HAP-1 (cell line): ENCODE measurements around the gene ARHGAP10.

Experiments used
- DNase-seq, 2 experiments: peaks; one replicate each; pipeline ENCODE4 v3.0.0-alpha.2; 2016 to 2020; ENCODE audit warnings: low spot score in 2 of 2
- H3K27me3 ChIP-seq: fragments of 250-450 bp; sonication (Bioruptor Pico); 2 replicates; pipeline ENCODE4 v1.5.1; 2020; ENCODE audit warnings: low read depth, mild to moderate bottlenecking, moderate library complexity
- H3K36me3 ChIP-seq: fragments of 250-450 bp; sonication (Bioruptor Pico); replicated peaks from 2 replicates; pipeline ENCODE4 v1.5.1; 2020; ENCODE audit warnings: mild to moderate bottlenecking
- H3K4me1 ChIP-seq: fragments of 250-450 bp; sonication (Bioruptor Pico); 2 replicates; pipeline ENCODE4 v1.5.1; 2020; ENCODE audit warnings: mild to moderate bottlenecking
- H3K4me3 ChIP-seq: fragments of 250-450 bp; sonication (Bioruptor Pico); 2 replicates; pipeline ENCODE4 v1.5.1; 2020; ENCODE audit warnings: mild to moderate bottlenecking, moderate library complexity
- H3K9me3 ChIP-seq: fragments of 250-450 bp; sonication (Bioruptor Pico); 2 replicates; pipeline ENCODE4 v1.5.1; 2020; ENCODE audit warnings: mild to moderate bottlenecking, moderate library complexity
- in situ Hi-C: fragments of 300-500 bp; cut with MboI; formaldehyde crosslinking; loops from 3 replicates; pipeline ENCODE4 v1.14.3; 2020; ENCODE audit warnings: low sequenced_read_pairs, inconsistent platforms, mixed read lengths

The ARHGAP10 gene

GRCh38 chr4:147954850-147955249 is 223.0 kb downstream of the ARHGAP10 start:
- Histone ChIP-seq H3K4me3 (no peak overlapping the region), H3K36me3 (no peaks in the 10 kb centered on the region; the same call in 1 of the 2 replicates), H3K9me3 (no peaks in the 10 kb centered on the region), H3K4me1 (peaks cover 11% of the 10 kb centered on the region), H3K27me3 (no peaks in the 10 kb centered on the region)
- in situ Hi-C loops, result no loop called here
- no peak for DNase-seq

- H3K4me1 ChIP-seq, result peaks cover 11% of the 10 kb centered on the region
- no peaks in the 10 kb centered on the region; the same call in 1 of the 2 replicates for H3K36me3 ChIP-seq
- H3K4me3 ChIP-seq, result no peak overlapping the region
- no peak for DNase-seq
- in situ Hi-C loops, result no loop called here
- H3K9me3 ChIP-seq, result no peaks in the 10 kb centered on the region
- no peaks in the 10 kb centered on the region for H3K27me3 ChIP-seq
Measured at GRCh38 chr4:147955827-147956558, 224.1 kb downstream of the ARHGAP10 start.

GRCh38 chr4:147957446-147957845 is 225.6 kb downstream of the ARHGAP10 start:
- DNase-seq, result no peak
- Histone ChIP-seq H3K9me3 (no peaks in the 10 kb centered on the region), H3K36me3 (no peaks in the 10 kb centered on the region; the same call in 1 of the 2 replicates), H3K4me3 (no peak overlapping the region), H3K4me1 (peaks cover 11% of the 10 kb centered on the region), H3K27me3 (no peaks in the 10 kb centered on the region)
- in situ Hi-C loops, result no loop called here

GRCh38 chr4:147958057-147958456 is 226.2 kb downstream of the ARHGAP10 start:
- no peaks in the 10 kb centered on the region; the same call in 1 of the 2 replicates for H3K36me3 ChIP-seq
- H3K27me3 ChIP-seq, result no peaks in the 10 kb centered on the region
- DNase-seq, result no peak
- in situ Hi-C loops, result no loop called here
- H3K4me1 ChIP-seq, result peaks cover 11% of the 10 kb centered on the region
- no peaks in the 10 kb centered on the region for H3K9me3 ChIP-seq
- no peak overlapping the region for H3K4me3 ChIP-seq

GRCh38 chr4:147958489-147959065 is 226.7 kb downstream of the ARHGAP10 start:
- H3K27me3 ChIP-seq, result no peaks in the 10 kb centered on the region
- no peak overlapping the region for H3K4me3 ChIP-seq
- H3K36me3 ChIP-seq, result no peaks in the 10 kb centered on the region; the same call in 1 of the 2 replicates
- H3K4me1 ChIP-seq, result peaks cover 11% of the 10 kb centered on the region
- in situ Hi-C loops, result no loop called here
- DNase-seq, result no peak
- no peaks in the 10 kb centered on the region for H3K9me3 ChIP-seq

GRCh38 chr4:147960971-147961370 is 229.1 kb downstream of the ARHGAP10 start:
- no peaks in the 10 kb centered on the region for H3K9me3 ChIP-seq
- DNase-seq, result no peak
- H3K27me3 ChIP-seq, result no peaks in the 10 kb centered on the region
- in situ Hi-C loops, result no loop called here
- no peaks in the 10 kb centered on the region for H3K36me3 ChIP-seq
- peaks cover 2% of the 10 kb centered on the region for H3K4me1 ChIP-seq
- H3K4me3 ChIP-seq, result no peak overlapping the region

- in situ Hi-C loops, result no loop called here
- no peaks in the 10 kb centered on the region for H3K36me3 ChIP-seq
- no peak overlapping the region for H3K4me3 ChIP-seq
- DNase-seq, result no peak
- no peaks in the 10 kb centered on the region for H3K9me3 ChIP-seq
- no peaks in the 10 kb centered on the region; the same call in 1 of the 2 replicates for H3K4me1 ChIP-seq
- no peaks in the 10 kb centered on the region for H3K27me3 ChIP-seq
Measured at GRCh38 chr4:147963839-147964238, 232.0 kb downstream of the ARHGAP10 start.

GRCh38 chr4:147964266-147964880 is 232.5 kb downstream of the ARHGAP10 start:
- no peak for DNase-seq
- H3K36me3 ChIP-seq, result no peaks in the 10 kb centered on the region
- H3K9me3 ChIP-seq, result no peaks in the 10 kb centered on the region
- H3K4me3 ChIP-seq, result no peak overlapping the region
- in situ Hi-C loops, result no loop called here
- H3K27me3 ChIP-seq, result no peaks in the 10 kb centered on the region
- no peaks in the 10 kb centered on the region; the same call in 1 of the 2 replicates for H3K4me1 ChIP-seq

GRCh38 chr4:147965056-147965455 is 233.2 kb downstream of the ARHGAP10 start:
- H3K4me1 ChIP-seq, result no peaks in the 10 kb centered on the region; the same call in 1 of the 2 replicates
- H3K9me3 ChIP-seq, result no peaks in the 10 kb centered on the region
- DNase-seq, result no peak
- no peak overlapping the region for H3K4me3 ChIP-seq
- no peaks in the 10 kb centered on the region for H3K36me3 ChIP-seq
- in situ Hi-C loops, result no loop called here
- H3K27me3 ChIP-seq, result no peaks in the 10 kb centered on the region

- DNase-seq, result no peak
- Histone ChIP-seq H3K9me3 (no peaks in the 10 kb centered on the region), H3K27me3 (no peaks in the 10 kb centered on the region), H3K4me3 (no peak overlapping the region), H3K36me3 (no peaks in the 10 kb centered on the region), H3K4me1 (no peaks in the 10 kb centered on the region; the same call in 1 of the 2 replicates)
- in situ Hi-C loops, result no loop called here
Measured at GRCh38 chr4:147965873-147966272, 234.0 kb downstream of the ARHGAP10 start.

- no peak overlapping the region for H3K4me3 ChIP-seq
- no peaks in the 10 kb centered on the region for H3K9me3 ChIP-seq
- no peaks in the 10 kb centered on the region for H3K36me3 ChIP-seq
- H3K4me1 ChIP-seq, result no peaks in the 10 kb centered on the region; the same call in 1 of the 2 replicates
- no peak for DNase-seq
- in situ Hi-C loops, result no loop called here
- no peaks in the 10 kb centered on the region for H3K27me3 ChIP-seq
Measured at GRCh38 chr4:147968641-147969040, 236.8 kb downstream of the ARHGAP10 start.

- no peaks in the 10 kb centered on the region for H3K9me3 ChIP-seq
- no peaks in the 10 kb centered on the region for H3K36me3 ChIP-seq
- H3K4me3 ChIP-seq, result no peak overlapping the region
- no peaks in the 10 kb centered on the region for H3K27me3 ChIP-seq
- H3K4me1 ChIP-seq, result no peaks in the 10 kb centered on the region; the same call in 1 of the 2 replicates
- in situ Hi-C loops, result no loop called here
- DNase-seq, result no peak
Measured at GRCh38 chr4:147969573-147970385, 237.9 kb downstream of the ARHGAP10 start.

- no peaks in the 10 kb centered on the region; the same call in 1 of the 2 replicates for H3K4me1 ChIP-seq
- no peaks in the 10 kb centered on the region for H3K9me3 ChIP-seq
- no peaks in the 10 kb centered on the region for H3K36me3 ChIP-seq
- in situ Hi-C loops, result no loop called here
- no peaks in the 10 kb centered on the region for H3K27me3 ChIP-seq
- DNase-seq, result no peak
- H3K4me3 ChIP-seq, result no peak overlapping the region
Measured at GRCh38 chr4:147971116-147971515, 239.2 kb downstream of the ARHGAP10 start.
